H9 (cell line): ENCODE measurements around the gene ZNF319. TPM values are rescaled to one million over a fixed set of nuclear protein-coding genes. Genes with fewer than 3 reads are reported as not detected.

Experiments
- DNase-seq: peaks from one replicate; pipeline ENCODE4 v3.0.0-alpha.2; 2017
- H2AFZ ChIP-seq: one replicate; pipeline ENCODE4 v1.6.1; 2013; ENCODE audit warnings: mild to moderate bottlenecking, low read length, control low read depth, moderate library complexity
- H2AK5ac ChIP-seq: 2 replicates; pipeline ENCODE4 v1.6.1; 2013; ENCODE audit warnings: low read length, control low read depth, mixed read lengths; ENCODE audit not compliant: insufficient read length
- H2BK120ac ChIP-seq: one replicate; pipeline ENCODE4 v1.6.1; 2013; ENCODE audit warnings: low read depth, mild to moderate bottlenecking, low read length, control low read depth, inconsistent platforms; ENCODE audit not compliant: poor library complexity, severe bottlenecking
- H2BK12ac ChIP-seq: 2 replicates; pipeline ENCODE4 v1.6.1; 2013; ENCODE audit warnings: low read length, control low read depth, mixed read lengths, low read depth; ENCODE audit not compliant: insufficient read length
- H2BK15ac ChIP-seq: 2 replicates; pipeline ENCODE4 v1.6.1; 2013; ENCODE audit warnings: low read depth, low read length, control low read depth
- H2BK20ac ChIP-seq: one replicate; pipeline ENCODE4 v1.6.1; 2013; ENCODE audit warnings: low read depth, mild to moderate bottlenecking, low read length, control low read depth, inconsistent platforms; ENCODE audit not compliant: poor library complexity, severe bottlenecking
- H2BK5ac ChIP-seq: 2 replicates; pipeline ENCODE4 v1.6.1; 2013; ENCODE audit warnings: low read length, control low read depth, mixed read lengths; ENCODE audit not compliant: insufficient read length
- H3K14ac ChIP-seq: 2 replicates; pipeline ENCODE4 v1.6.1; 2013; ENCODE audit warnings: low read length, control low read depth; ENCODE audit not compliant: insufficient read depth
- H3K18ac ChIP-seq: 2 replicates; pipeline ENCODE4 v1.6.1; 2013; ENCODE audit warnings: low read depth, mild to moderate bottlenecking, mixed read lengths, low read length, control low read depth; ENCODE audit not compliant: insufficient read length
- H3K23ac ChIP-seq: 2 replicates; pipeline ENCODE4 v1.6.1; 2013; ENCODE audit warnings: low read length, control low read depth, mixed read lengths, low read depth; ENCODE audit not compliant: insufficient read length
- H3K23me2 ChIP-seq: 2 replicates; pipeline ENCODE4 v1.6.1; 2013; ENCODE audit warnings: low read depth, mild to moderate bottlenecking, mixed read lengths, low read length, control low read depth; ENCODE audit not compliant: insufficient read length, poor library complexity, severe bottlenecking
- H3K27ac ChIP-seq: 2 replicates; pipeline ENCODE4 v1.5.1; 2013; ENCODE audit warnings: low read length, control low read depth, mixed read lengths, low read depth; ENCODE audit not compliant: insufficient read length
- H3K27me3 ChIP-seq: 2 replicates; pipeline ENCODE4 v1.6.1; 2013; ENCODE audit warnings: low read length, control low read depth, inconsistent platforms; ENCODE audit not compliant: insufficient read depth
- H3K4ac ChIP-seq: 2 replicates; pipeline ENCODE4 v1.6.1; 2013; ENCODE audit warnings: low read depth, mild to moderate bottlenecking, control low read depth, inconsistent platforms, low read length, moderate library complexity
- H3K4me1 ChIP-seq: 2 replicates; pipeline ENCODE4 v1.6.1; 2013; ENCODE audit warnings: low read length, control low read depth, inconsistent platforms; ENCODE audit not compliant: insufficient read depth
- H3K4me2 ChIP-seq: 2 replicates; pipeline ENCODE4 v1.6.1; 2013; ENCODE audit warnings: low read length, control low read depth, mixed read lengths; ENCODE audit not compliant: insufficient read length, insufficient read depth
- H3K56ac ChIP-seq: 2 replicates; pipeline ENCODE4 v1.6.1; 2013; ENCODE audit warnings: low read depth, mild to moderate bottlenecking, mixed read lengths, low read length, control low read depth; ENCODE audit not compliant: insufficient read length
- H3K79me1 ChIP-seq: 2 replicates; pipeline ENCODE4 v1.6.1; 2013; ENCODE audit warnings: low read depth, mild to moderate bottlenecking, moderate library complexity, low read length, control low read depth, inconsistent platforms; ENCODE audit not compliant: insufficient read depth, poor library complexity, severe bottlenecking
- H3K79me2 ChIP-seq: 2 replicates; pipeline ENCODE4 v1.6.1; 2013; ENCODE audit warnings: low read length, control low read depth, inconsistent platforms; ENCODE audit not compliant: insufficient read depth
- H3K9ac ChIP-seq: 2 replicates; pipeline ENCODE4 v1.6.1; 2013; ENCODE audit warnings: low read length, control low read depth, mixed read lengths; ENCODE audit not compliant: insufficient read length; ENCODE audit errors: extremely low read depth
- H3K9me3 ChIP-seq: one replicate; pipeline ENCODE4 v1.6.1; 2013; ENCODE audit warnings: low read depth, low read length, inconsistent platforms; ENCODE audit not compliant: control insufficient read depth
- H3T11ph ChIP-seq: one replicate; pipeline ENCODE4 v1.6.1; 2013; ENCODE audit warnings: mild to moderate bottlenecking, low read length, control low read depth, inconsistent platforms
- H4K20me1 ChIP-seq: one replicate; pipeline ENCODE4 v1.6.1; 2013; ENCODE audit not compliant: control insufficient read depth, insufficient read length, insufficient read depth
- H4K5ac ChIP-seq: 2 replicates; pipeline ENCODE4 v1.6.1; 2013; ENCODE audit warnings: low read depth, mild to moderate bottlenecking, mixed read lengths, low read length, control low read depth; ENCODE audit not compliant: insufficient read length
- H4K8ac ChIP-seq: replicated peaks from 2 replicates; pipeline ENCODE4 v1.6.1; 2013; ENCODE audit warnings: low read length, control low read depth, mixed read lengths, low read depth; ENCODE audit not compliant: insufficient read length
- H4K91ac ChIP-seq: 2 replicates; pipeline ENCODE4 v1.6.1; 2013; ENCODE audit warnings: low read depth, mild to moderate bottlenecking, moderate library complexity, mixed read lengths, low read length, control low read depth; ENCODE audit not compliant: insufficient read length
- H3K27ac Mint-ChIP-seq, 3 experiments: 2 replicates in 2 of 3; 3 replicates in 1 of 3; pipeline ENCODE4 v1.8.0; 2020 to 2021; ENCODE audit warnings: mixed read lengths in 3 of 3, mild to moderate bottlenecking in 1 of 3, moderate library complexity in 1 of 3
- H3K27me3 Mint-ChIP-seq: 2 replicates; pipeline ENCODE4 v1.8.0; 2021; ENCODE audit warnings: low read depth, mild to moderate bottlenecking, moderate library complexity, mixed read lengths
- H3K36me3 Mint-ChIP-seq, 3 experiments: 2 replicates in 2 of 3; 3 replicates in 1 of 3; pipeline ENCODE4 v1.8.0; 2020 to 2021; ENCODE audit warnings: low read depth in 3 of 3, mixed read lengths in 3 of 3; ENCODE audit not compliant: insufficient read depth in 1 of 3
- H3K4me1 Mint-ChIP-seq, 2 experiments: 2 replicates each; pipeline ENCODE4 v1.8.0; 2020; ENCODE audit warnings: mixed read lengths in 2 of 2
- H3K4me3 Mint-ChIP-seq, 2 experiments: 2 replicates in 1 of 2; 3 replicates in 1 of 2; pipeline ENCODE4 v1.8.0; 2020 to 2021; ENCODE audit warnings: mild to moderate bottlenecking in 2 of 2, mixed read lengths in 2 of 2, moderate library complexity in 1 of 2
- H3K9me3 Mint-ChIP-seq, 2 experiments: 2 replicates in 1 of 2; 3 replicates in 1 of 2; pipeline ENCODE4 v1.8.0; 2020; ENCODE audit warnings: mild to moderate bottlenecking in 2 of 2, mixed read lengths in 2 of 2, moderate library complexity in 1 of 2
- CTCF ChIP-seq: fragments of 200-600 bp; sonication (generic); conservative IDR thresholded peaks from 3 replicates; pipeline ENCODE4 v1.8.0; 2021; ENCODE audit warnings: antibody characterized with exemption, mild to moderate bottlenecking
- WGBS: extraction: QIAGEN DNeasy Blood & Tissue Kit; methylation state at CpG from one replicate; pipeline ENCODE4 v1.1.7; 2013; ENCODE audit warnings: missing lambda C conversion rate, low lambda C conversion rate, mixed read lengths; ENCODE audit not compliant: insufficient read length; ENCODE audit errors: extremely low coverage; 5-methylcytosine and 5-hydroxymethylcytosine counted together
- total RNA-seq: library from RNA; stranded (reverse); gene quantifications from 2 replicates; pipeline ENCODE4 v1.2.1, GENCODE V29; 2021

Gene ZNF319
- total RNA-seq, 1 experiment from 2014 or later, result 5.6 TPM

GRCh38 chr16:57964157-57964700 is 36.2 kb downstream of the ZNF319 start:
- H3K56ac ChIP-seq, result no peak overlapping the region
- no peaks in the 10 kb centered on the region; the same call in 1 of the 2 replicates for H3K27me3 ChIP-seq
- H3K4ac ChIP-seq, result no peak overlapping the region
- no CpG with 5 or more reads among the region's 10 CpGs for WGBS
- TF ChIP-seq CTCF, result no peak
- no peak overlapping the region for H2AFZ ChIP-seq
- H3K79me2 ChIP-seq, result no peaks in the 10 kb centered on the region
- H3K27ac ChIP-seq, result no peak overlapping the region
- no peak overlapping the region for H2BK20ac ChIP-seq
- no peak overlapping the region for H3K23ac ChIP-seq
- no peaks in the 10 kb centered on the region for H3K23me2 ChIP-seq
- no peak overlapping the region for H4K91ac ChIP-seq
- H3K14ac ChIP-seq, result no peak overlapping the region
- Mint-ChIP-seq H3K36me3 (no peaks in the 10 kb centered on the region), H3K27ac (no peak overlapping the region; a peak in 1 of 7 replicates), H3K4me1 (peaks cover 5% of the 10 kb centered on the region in 2 experiments; a peak in 3 of 4 replicates), H3K27me3 (no peaks in the 10 kb centered on the region; the same call in 1 of the 2 replicates), H3K4me3 (no peak overlapping the region), H3K9me3 (no peaks in the 10 kb centered on the region)
- no peaks in the 10 kb centered on the region for H3K9me3 ChIP-seq
- H3K79me1 ChIP-seq, result no peaks in the 10 kb centered on the region
- no peak overlapping the region for H2BK120ac ChIP-seq
- no peak overlapping the region for H3K9ac ChIP-seq
- no peak overlapping the region for H3K4me2 ChIP-seq
- no peak overlapping the region for H4K8ac ChIP-seq
- no peaks in the 10 kb centered on the region for H4K20me1 ChIP-seq
- no peak overlapping the region for H4K5ac ChIP-seq
- no peak for DNase-seq
- no peak overlapping the region for H2BK15ac ChIP-seq
- no peak overlapping the region for H3T11ph ChIP-seq
- no peak overlapping the region for H2BK5ac ChIP-seq
- no peak overlapping the region for H3K18ac ChIP-seq
- no peak overlapping the region for H2BK12ac ChIP-seq
- H3K4me1 ChIP-seq, result no peaks in the 10 kb centered on the region
- no peak overlapping the region for H2AK5ac ChIP-seq
